HG02588 (cell line): Measurements from ENCODE around the gene HSF5.
"Not testable (repeated sequence)": the region's sequence is repeated elsewhere in the genome, so short reads cannot be mapped to it uniquely, and the experiment has no call there.

Source experiments
- ATAC-seq: cut with Tn5 transposase; IDR thresholded peaks from one replicate; pipeline ENCODE4 v1.9.1; 2021; ENCODE audit warnings: mild to moderate bottlenecking, moderate library complexity; ENCODE audit not compliant: unreplicated experiment

HSF5 gene

DNA sequence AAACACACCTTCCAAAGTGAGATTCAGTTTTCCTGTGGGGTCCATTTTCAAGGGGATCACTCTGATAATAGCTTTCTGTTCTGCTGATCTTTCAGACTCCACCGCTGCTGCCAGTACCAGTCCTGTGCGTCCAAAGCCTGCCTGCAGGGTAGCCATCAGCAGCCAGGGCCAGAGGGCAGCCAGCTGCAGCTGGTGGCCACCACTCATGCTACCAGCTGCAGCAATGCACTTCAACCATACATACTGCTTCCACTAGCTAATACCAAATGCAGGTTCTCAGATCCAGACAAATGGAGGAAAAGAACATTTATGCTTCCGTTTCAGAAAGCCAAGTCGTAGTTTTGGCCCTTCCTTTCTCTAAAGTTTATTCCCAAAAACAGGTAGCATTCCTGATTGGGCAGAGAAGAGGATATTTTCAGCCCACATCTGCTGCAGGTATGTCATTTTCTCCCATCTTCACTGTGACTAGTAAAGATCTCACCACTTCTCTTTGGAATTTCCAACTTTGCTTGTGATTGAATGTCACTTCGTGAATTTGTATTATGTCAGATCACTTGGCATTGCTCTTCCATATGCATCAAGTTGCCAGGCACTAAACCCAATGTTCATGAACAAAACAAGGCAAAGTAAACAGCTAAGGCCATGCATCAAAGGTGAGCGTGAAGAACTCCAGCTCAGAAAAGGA lies 72.7 kb downstream of the HSF5 start:
- ATAC-seq: no peak

DNA sequence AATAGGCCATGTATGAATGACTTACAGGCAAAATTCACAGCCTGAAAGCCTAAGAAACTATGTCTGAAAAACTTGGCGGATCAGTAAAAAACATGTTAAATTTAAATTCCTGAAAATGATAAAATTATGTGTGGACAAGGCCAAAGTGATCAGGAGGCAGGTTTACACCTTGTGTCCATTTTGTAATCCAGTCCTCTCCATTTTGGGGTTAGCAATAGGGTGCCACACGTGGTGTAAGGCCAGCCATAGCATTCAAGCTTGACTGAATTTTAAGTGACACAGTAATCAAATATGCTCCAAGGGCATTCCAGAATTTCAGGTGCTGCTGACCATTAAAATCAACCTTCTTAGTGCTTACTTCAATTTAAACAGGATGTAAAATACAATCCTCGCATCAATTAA lies 73.6 kb downstream of the HSF5 start:
- no peak for ATAC-seq

DNA sequence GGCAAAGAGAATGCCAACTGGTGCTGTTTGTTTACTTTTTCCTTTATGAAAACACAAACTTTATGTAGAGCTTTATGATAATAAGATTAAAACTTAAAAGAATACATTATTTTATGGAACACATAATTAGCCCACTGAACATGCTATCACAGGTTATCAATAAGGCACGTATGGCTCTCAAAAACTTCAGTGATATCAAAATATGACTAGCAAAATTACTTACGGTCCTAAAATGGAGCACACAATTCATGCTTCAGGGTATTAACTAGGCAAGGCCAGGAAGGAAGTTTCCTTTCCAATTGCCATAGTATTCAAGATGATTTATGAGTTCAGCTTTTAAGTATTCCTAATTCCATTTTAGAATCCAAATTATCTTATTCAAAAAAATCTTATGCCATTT lies 74.5 kb downstream of the HSF5 start:
- ATAC-seq: no peak

DNA sequence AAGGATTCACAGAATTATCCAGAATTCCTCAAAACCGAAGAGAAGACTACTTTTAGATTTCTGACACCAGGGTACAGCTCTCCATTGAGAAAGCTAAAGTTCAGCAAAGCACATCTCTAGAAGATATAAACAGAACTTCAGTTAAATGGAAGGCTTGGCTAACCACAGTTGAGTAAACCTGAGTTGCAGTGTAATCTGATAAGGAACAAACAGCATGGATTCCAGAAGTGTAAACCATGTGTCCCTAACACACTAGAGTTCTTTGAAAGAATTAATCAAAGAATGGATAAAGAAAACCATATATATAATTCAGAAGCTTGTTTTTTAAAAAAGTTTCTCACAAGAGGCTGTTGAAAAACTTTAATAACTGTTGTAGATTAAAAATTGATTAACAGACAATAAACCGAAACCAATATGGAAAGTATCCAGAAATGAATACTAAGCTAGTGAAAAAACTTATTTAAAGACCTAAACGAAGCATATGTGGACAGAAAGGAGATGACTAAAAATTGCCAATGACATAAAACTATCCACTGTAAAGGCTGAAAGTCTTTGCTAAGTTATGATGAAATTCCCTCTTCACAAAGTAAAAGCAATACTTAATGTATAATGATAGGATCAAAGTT lies 75.1 kb downstream of the HSF5 start:
- no peak for ATAC-seq

DNA sequence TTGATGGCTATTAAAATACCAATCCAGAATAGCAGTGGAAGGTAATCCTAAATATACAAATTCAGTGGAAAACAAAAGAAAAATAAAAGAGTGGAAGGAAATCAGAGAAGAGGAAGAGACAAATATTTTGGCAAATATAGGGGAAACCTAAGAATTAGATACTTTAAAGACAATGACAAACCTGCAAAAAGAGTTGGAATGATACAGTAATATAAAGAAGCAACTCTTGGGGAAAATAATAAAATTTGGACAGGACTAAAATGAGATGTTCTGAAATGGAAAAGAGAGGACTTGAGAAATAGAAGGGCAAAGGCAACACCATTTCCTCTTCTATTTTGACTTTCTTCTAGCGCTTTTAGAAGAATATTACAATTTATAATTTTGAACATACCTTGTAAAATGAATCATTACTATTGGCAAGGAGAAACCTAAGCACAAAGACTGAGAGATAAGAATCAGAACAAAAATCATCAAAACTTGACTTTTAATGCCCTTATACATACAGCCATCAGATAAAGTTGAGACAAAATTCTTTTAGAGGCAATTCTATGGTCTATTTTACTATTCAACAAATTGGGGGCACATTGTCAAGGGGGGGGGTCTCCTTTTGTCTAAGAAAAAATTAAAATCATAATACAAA lies 76.0 kb downstream of the HSF5 start:
- no peak for ATAC-seq

DNA sequence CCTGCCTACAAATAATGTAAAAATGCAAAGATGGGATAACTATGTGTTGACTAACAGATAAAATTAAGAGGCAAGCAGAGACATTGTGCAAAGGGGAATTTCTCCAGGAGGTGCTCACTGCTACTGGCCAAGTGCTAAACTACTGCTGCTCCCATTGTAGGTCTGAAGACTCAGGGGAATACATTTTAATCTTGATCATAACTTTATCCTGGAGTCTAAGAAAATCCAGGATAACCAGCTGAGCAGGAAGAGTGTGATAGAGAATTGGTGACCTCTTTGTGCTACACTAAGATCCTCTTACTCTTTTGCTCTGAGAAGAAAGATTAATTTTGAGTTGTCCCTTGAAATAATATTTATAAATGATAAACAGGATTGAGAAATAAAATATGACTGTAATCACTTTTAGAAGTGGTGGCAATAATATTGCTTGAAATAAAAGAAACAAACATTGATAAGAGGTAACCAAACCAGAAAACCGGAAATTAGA lies 76.8 kb downstream of the HSF5 start:
- ATAC-seq: no peak

DNA sequence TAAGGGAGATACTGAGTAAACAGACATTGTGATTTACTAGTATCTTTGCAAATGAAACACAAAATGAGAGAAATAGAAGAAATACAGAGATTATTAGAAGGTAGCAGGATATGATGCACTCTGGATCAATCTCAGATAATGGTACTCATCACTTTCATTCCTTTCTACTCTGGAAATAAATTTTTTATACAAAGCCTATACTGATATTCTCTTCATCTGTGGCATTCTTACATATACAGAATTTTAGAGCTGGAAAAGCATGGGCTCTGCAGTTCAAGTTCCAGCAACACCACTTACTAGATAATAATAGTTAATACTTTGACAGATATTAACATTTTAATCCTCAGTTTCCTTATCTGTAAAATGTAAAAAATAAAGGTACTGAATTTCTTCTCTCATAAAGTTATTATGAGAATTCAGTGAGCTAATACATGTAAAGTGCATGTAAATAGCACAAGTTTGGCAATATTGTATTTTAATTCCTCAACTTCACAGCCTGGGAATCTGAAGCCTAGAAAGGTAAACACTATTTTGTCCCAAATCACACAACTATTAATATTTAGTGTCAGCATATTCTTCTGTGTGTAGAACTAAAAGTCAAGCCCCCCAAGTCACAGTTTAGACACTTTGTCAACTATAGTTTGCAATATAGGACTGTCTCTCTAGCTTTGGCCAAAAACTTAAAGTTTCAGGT lies 77.3 kb downstream of the HSF5 start:
- no peak for ATAC-seq

DNA sequence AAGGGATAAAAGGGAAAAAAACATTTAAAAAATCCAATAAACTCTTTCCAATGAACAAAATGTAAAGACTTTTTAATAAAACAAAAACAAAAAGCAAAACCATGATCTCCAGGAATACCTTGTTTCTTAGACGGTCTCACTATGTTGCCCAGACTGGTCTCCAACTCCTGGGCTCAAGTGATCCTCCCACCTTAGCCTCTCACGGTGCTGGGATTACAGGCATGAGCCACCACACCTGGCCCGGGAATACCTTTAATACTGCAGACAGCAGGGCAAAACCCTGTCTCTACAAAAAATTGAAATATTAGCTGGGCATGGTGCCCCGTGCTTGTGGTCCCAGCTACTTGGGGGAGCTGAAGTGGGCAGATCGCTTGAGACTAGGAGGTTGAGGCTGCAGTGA lies 78.8 kb downstream of the HSF5 start:
- no peak for ATAC-seq

DNA sequence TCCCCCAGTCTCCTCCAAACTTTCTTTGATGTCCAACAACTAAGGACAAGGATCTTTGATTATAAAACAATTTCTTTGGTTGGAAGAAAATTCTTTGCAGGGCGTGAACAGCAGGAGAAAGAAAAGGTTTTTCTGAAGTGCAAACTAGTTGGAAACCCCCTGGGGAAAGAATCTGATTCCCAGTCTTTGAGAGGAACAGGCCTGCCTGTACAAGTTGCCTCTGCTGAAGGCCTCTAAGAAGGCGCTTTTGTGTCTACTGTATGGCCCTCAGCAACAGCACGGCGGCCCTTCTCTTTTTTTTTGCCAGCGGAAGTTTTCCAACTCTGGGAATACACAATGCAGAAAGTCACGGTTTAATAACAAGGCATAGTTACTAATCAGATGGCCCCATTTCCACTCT lies 84.9 kb downstream of the HSF5 start:
- ATAC-seq: no peak

DNA sequence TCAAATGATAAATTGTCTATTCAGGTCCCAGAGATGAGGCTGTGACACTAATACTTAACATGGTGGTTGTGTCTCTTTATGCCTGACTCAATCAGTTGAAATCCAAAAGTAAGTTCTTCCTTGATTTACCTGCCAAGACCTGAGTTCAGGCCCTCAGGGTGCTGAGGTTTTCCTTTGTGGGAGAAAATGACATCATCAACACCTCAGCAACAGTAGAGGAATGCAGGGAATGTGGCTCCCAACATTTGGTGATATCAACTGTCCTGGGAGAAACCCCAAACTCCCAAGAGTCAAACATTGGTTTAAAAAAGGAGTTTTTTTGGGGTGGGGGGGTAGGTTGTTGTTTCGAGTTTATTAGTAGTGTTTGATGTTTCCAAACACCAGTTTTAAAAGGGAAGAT lies 85.5 kb downstream of the HSF5 start:
- no peak for ATAC-seq

DNA sequence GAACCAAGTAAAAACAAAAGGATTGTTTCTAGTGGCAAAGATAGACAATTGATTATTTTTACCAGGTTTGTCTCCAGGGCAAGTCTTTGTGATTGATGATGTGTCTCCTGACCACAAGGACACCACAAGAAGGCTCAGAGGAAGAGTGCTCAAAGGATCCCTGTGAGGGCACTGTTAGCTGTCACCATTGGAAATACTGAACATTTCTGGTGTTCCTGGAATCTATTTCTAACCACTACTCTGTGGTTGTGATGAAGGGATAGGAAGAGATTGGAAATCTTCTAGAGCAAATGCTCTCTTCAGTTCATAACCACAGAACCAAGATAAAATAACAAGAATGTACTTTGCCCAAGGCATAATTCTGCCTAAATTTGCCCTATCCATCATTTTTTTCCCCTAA lies 86.2 kb downstream of the HSF5 start:
- no peak for ATAC-seq

DNA sequence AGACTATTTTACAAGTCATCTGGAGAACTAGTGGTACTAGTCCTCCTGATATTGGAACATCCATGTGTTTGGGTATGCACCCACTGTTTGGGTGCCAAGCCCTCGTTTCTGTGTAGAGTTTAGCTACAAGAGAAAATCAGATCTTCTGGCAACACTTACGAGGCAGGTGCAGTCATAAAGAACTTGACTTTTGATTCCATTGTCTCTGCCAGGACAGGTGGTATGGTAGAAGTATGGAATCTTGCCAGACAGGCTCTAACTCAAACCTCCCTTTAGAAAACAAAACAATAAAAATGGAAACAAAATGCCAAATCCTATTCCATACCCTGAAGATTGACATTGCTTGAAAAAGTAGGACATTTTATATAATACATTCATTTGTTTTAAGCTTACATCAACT lies 86.9 kb downstream of the HSF5 start:
- ATAC-seq: no peak

DNA sequence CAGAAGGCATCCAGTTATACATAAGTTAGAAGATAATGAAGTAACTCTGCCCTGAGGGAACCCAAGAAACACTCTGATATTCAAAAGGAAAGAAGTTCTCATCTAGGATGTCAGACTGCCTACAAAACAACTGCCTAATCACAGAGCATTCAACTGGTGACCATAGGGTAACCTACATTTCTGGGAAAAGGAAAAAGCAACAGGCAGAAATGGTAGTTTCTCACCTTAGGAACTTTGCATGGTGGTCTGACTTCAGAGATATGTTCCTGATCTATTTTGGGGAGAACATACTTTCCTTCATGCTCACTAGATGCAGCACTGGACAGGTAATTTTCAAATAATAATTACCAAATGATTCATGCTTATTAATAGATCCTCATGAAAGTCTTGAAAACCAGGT lies 87.4 kb downstream of the HSF5 start:
- ATAC-seq: no peak

DNA sequence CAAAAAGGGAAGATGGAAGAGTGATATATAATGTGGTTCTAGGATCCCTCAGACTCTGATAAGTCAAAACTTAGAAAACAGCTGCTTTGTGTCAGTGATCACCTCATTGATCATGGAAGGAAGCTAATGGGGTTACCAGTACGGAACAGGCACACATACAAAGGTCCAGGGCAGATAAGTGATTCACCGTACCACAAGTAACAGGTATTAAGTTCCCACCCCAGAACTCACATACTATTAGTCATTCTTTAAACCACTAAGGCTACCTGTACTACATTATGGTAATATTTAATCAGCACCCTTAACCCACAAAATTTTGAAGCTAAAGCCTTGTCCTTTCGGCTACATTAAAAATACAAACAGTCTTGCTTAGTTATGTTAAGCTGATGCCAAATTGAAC lies 88.2 kb downstream of the HSF5 start:
- no peak for ATAC-seq

DNA sequence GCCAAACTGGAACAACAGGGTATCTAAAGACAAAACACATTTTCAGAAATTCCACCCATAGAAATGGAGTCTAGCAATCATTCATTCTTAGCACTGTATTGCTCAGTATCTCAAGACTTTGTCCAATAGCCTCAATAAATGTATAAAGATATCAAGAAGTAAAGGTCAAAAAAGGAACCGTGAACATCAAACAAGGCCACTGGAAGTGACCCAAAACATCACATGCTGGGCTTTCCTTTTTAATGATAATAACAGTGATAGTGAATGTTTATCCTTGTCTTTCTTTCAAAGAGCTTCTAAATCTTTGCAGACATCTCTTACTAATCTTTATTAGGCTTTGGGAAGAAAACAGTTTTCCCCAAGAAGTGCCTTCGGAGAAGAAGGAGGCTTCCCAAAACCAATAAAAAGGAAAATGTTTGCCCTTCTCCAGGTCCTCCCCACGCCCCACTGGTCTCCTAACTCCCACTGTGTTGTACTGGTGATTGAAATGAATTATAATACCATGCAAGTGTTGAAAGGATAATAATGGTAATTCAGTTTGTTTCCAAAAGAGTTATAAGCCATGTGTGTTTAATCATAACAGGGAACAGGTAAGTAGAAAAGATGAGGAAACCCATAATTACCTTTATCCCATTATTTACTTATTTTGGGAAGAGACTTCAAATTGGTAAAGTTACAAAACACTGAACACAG lies 89.5 kb downstream of the HSF5 start:
- ATAC-seq: no peak

DNA sequence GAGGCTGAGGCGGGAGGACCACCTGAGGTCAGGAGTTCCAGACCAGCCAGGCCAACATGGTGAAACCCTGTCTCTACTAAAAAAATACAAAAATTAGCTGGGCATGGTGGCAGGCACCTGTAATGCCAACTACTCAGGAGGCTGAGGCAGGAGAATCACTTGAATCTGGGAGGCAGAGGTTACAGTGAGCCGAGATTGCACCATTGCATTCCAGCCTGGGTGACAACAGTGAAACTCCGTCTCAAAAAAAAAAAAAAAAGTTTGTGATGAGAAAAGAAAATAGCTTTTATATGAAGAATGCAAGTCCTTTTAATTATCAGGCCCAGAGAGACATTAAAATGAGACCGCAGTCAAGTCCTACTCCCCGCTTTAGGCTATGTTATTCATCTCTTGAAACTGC lies 90.8 kb downstream of the HSF5 start:
- ATAC-seq: not testable (repeated sequence)

DNA sequence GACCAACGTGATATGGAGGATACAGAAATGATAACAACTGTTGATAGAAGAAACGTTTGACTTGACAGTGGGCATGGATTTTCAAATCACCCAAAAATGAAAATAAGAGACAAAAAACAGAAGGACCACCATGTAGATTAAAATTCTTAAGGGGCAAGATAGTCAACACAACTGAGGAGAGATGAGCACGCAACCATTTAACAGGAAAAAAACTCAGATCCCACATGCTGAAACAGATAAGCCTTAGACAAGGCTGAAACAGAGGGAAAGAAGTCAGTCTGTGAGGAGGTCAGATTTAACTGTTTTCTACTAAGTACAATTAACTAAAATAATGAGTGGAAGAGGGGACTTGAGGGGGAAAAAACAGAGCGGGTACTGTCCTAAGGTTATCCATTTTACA lies 92.0 kb downstream of the HSF5 start:
- no peak for ATAC-seq

DNA sequence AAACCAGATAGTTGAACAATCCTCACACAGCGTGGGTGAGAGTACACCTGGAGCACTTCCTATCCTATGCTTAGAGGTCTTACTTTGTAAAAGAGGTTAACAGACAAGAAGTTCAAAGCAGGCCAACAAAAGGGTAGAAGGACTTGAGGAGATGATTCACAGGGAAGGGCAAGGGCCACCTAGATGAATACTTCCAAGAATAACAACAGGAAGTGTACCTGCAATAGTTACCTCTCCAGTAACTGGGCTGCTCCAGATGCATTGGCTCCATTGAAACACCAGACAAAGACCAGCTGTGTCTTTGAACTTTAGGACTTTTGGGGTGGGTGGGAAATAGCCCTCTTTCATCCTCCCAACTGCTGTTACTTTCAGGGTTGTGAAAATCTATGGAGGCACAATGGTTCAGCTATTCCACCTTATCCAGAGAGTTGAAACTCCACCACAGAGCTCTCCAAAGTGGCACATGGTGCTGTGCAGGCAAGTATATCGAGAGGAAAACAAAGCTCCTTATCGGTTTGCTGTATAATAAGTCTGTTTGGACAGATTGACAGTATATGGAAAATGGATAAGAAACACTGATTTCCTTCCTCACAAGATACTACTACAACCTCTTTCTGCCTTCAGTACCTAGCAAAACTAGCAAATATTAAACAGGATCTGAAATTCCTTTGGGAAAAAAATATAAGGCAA lies 93.5 kb downstream of the HSF5 start:
- no peak for ATAC-seq

DNA sequence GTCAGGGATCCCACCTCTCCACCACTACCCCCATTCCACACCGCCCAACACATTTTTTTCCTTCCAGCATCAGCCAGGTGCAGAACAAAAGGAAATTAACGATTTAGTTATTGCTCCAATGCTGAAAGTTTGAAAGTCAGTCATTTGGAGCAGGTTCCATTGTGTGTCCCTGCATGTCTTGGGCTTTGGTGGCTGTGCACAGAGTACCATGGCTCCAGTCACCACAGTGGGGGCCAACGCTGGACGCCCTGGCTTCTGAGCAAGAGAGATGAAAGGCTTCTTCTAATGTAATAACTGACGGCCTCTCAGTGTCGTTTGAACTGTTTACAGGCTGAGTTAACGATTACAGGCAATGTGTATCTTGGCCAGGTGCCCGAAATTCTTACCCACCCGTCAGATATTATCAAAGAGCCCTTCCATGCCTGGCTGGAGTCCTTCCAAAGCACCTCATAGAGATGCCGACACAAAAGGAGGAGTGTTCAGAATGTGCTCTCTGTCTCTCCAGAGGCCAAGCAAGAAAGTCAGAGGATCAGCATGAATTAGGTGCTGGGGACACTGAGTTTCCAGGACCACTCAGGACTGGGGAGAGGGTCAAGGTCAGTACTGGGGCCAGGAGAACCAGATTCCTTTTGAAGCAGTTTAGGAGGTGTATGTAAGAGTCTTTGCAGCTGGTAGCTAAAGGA lies 96.8 kb downstream of the HSF5 start:
- ATAC-seq: no peak

DNA sequence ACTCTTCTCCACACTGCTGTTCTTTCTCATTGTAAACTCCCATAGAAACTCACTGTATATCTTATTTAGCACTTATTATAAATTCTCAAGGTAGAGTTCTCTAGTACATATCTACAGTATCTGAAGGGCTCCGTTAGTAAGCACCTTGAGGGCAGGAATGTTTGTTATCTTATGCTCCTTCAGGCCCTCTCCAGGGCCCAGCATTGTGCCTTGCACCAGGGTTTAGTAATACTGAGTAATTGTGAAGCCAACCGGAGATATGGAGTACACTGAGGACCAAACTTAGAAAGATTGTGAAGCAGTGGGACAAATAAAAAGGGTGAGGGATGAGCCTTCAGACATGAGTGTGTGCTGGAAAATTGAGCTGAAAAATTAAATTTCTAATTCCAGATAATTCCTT lies 97.3 kb downstream of the HSF5 start:
- ATAC-seq: no peak
